ENCODE measurements around the gene ELF2. TPM values are rescaled to one million over a fixed set of nuclear protein-coding genes. Genes with fewer than 3 reads are reported as not detected.

Gene ELF2
- total RNA-seq, 1 experiment from 2014 or later: 26.5 TPM

DNA sequence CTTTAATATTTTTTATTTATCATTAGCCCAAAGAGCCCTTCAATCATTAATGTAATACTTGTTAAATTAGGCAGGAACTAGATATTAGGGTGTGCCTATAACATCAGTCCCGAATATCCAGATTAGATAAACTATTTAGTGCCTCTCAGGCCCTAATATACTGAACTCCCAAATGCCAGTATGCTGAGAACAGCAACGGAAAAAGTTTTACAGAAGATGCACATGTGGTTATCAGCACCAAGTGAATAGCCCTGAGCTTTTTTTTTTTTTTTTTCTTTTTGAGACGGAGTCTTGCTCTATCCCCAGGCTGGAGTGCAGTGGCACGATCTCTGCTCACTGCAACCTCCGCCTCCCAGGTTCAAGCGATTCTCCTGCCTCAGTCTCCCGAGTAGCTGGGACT is 13.0 kb upstream of the ELF2 start:
- DNase-seq (ENCODE audit: unreplicated experiment): no peak
- H3K4me1 Mint-ChIP-seq (ENCODE audit: insufficient read depth, unreplicated experiment): no peaks in the 10 kb centered on the region
- H3K4me3 Mint-ChIP-seq (ENCODE audit: unreplicated experiment): no peak overlapping the region
- H3K27ac Mint-ChIP-seq (ENCODE audit: low read depth, unreplicated experiment): no peak overlapping the region
- ChIA-PET CTCF (interaction anchor here (0.6 to 1.0 kb wide), 2 partner anchors 10 to 50 kb away, joined by 3 to 4 read pairs; no protein-coding TSS in a partner anchor), POLR2A (interaction anchor here (0.7 to 2.1 kb wide), 5 partner anchors 12 to 111 kb away, joined by 3 to 10 read pairs (median 6); partner anchors contain the start of gene NAA15)
- TF ChIP-seq, protein P1, sequence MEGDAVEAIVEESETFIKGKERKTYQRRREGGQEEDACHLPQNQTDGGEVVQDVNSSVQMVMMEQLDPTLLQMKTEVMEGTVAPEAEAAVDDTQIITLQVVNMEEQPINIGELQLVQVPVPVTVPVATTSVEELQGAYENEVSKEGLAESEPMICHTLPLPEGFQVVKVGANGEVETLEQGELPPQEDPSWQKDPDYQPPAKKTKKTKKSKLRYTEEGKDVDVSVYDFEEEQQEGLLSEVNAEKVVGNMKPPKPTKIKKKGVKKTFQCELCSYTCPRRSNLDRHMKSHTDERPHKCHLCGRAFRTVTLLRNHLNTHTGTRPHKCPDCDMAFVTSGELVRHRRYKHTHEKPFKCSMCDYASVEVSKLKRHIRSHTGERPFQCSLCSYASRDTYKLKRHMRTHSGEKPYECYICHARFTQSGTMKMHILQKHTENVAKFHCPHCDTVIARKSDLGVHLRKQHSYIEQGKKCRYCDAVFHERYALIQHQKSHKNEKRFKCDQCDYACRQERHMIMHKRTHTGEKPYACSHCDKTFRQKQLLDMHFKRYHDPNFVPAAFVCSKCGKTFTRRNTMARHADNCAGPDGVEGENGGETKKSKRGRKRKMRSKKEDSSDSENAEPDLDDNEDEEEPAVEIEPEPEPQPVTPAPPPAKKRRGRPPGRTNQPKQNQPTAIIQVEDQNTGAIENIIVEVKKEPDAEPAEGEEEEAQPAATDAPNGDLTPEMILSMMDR (IDR thresholded peaks at IDR 0.05; ENCODE audit: unreplicated experiment): no peak
- H3K36me3 Mint-ChIP-seq (ENCODE audit: insufficient read depth, unreplicated experiment): no peaks in the 10 kb centered on the region
- H3K27me3 Mint-ChIP-seq (ENCODE audit: insufficient read depth, unreplicated experiment): no peaks in the 10 kb centered on the region
- no peaks in the 10 kb centered on the region for H3K9me3 Mint-ChIP-seq (ENCODE audit: unreplicated experiment)
- intact Hi-C loops (cut with micrococcal nuclease): no loop called here
- no TSS peak for BruUV-seq (replicated peaks)

DNA sequence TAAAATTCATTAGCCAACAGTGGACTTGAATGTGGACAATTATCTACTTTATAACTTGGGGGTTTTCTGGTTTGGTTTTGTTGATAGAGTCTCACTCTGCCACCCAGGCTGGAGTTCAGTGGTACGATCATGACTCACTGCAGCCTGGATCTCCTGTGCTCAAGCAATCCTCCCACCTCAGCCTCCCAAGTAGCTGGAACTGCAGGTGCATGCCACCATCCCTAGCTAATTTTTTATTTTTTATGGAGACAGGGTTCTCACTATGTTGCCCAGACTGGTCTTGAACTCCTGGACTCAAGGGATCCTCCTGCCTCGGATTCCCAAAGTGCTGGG is 12.4 kb upstream of the ELF2 start:
- Mint-ChIP-seq H3K9me3 (ENCODE audit: unreplicated experiment) (no peaks in the 10 kb centered on the region), H3K4me3 (ENCODE audit: unreplicated experiment) (no peak overlapping the region), H3K27me3 (ENCODE audit: insufficient read depth, unreplicated experiment) (no peaks in the 10 kb centered on the region), H3K36me3 (ENCODE audit: insufficient read depth, unreplicated experiment) (no peaks in the 10 kb centered on the region), H3K4me1 (ENCODE audit: insufficient read depth, unreplicated experiment) (no peaks in the 10 kb centered on the region), H3K27ac (ENCODE audit: low read depth, unreplicated experiment) (no peak overlapping the region)
- DNase-seq (ENCODE audit: unreplicated experiment): no peak
- POLR2A ChIA-PET: interaction anchor here (1.0 to 2.1 kb wide), 4 partner anchors 14 to 111 kb away, joined by 3 to 7 read pairs (median 4); partner anchors contain the start of gene NAA15
- BruUV-seq (replicated peaks): no TSS peak
- CTCF ChIA-PET: interaction anchor here (0.5 to 1.4 kb wide), 4 partner anchors 9 to 107 kb away, joined by 3 to 5 read pairs (median 3); no protein-coding TSS in a partner anchor
- intact Hi-C loops (cut with micrococcal nuclease): no loop called here
- TF ChIP-seq, protein P1 (IDR thresholded peaks at IDR 0.05; ENCODE audit: unreplicated experiment): no peak

DNA sequence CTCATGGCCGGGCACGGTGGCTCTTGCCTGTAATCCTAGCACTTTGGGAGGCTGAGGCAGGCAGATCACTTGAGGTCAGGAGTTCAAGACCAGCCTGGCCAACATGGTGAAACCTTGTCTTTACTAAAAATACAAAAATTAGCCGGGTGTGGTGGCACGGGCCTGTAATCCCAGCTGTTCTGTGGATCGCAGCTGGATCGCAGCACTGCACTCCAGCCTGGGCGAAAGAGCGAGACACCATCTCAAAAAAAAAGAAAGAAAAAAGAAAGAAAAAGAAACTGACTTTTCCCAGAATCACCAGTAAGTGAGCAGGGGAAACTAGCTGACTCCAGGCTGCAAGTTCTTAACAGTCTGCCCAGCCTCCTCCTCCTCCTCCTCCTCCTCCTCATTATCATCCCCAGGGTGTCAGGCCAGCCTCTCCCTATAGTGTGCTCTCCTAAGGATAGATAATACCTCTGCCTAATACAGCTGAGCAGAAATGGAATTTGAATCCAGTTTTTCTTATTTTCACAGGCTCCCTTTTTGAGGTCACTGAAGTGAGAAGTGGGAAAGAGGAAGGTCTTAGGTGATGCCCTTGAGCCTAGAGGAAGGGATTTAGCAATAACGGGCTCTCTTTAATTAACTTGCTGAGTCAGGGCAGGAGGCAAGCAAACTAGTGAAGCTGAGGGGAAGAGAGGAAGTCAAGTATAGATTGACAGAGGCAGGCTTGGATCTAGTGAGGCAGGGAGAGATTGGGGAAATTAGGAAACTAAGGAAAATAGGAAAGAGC is 11.8 kb upstream of the ELF2 start:
- Mint-ChIP-seq H3K9me3 (ENCODE audit: unreplicated experiment) (no peaks in the 10 kb centered on the region), H3K27ac (ENCODE audit: low read depth, unreplicated experiment) (no peak overlapping the region), H3K4me3 (ENCODE audit: unreplicated experiment) (no peak overlapping the region), H3K4me1 (ENCODE audit: insufficient read depth, unreplicated experiment) (no peaks in the 10 kb centered on the region), H3K27me3 (ENCODE audit: insufficient read depth, unreplicated experiment) (no peaks in the 10 kb centered on the region), H3K36me3 (ENCODE audit: insufficient read depth, unreplicated experiment) (no peaks in the 10 kb centered on the region)
- TF ChIP-seq, protein P1 (IDR thresholded peaks at IDR 0.05; ENCODE audit: unreplicated experiment): no peak
- intact Hi-C loops (cut with micrococcal nuclease): no loop called here
- no TSS peak for BruUV-seq (replicated peaks)
- ChIA-PET POLR2A (interaction anchor here (0.7 to 2.1 kb wide), 5 partner anchors 13 to 218 kb away, joined by 3 to 7 read pairs (median 3); partner anchors contain the start of gene NAA15), CTCF (interaction anchor here (0.5 to 1.4 kb wide), 4 partner anchors 9 to 107 kb away, joined by 3 to 5 read pairs (median 3); no protein-coding TSS in a partner anchor)
- DNase-seq (ENCODE audit: unreplicated experiment): no peak

DNA sequence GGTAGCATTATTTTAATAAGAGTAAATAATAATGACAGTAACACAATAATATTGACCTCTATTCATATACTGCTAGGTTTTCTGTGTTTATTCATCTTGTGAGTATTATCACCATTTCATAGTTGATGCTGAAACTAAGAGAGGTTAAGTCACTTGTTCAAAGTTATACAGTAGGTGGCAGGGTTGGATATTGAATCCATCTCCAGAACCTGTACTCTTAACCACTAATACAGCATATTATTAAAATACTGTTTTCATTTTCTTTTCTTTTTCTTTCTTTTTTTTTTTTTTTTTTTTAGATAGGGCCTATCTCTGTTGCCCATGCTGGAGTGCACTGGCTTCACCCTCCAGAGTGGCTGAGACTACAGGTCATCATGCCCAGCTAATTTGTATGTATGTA is 7.1 kb upstream of the ELF2 start:
- no peaks in the 10 kb centered on the region for H3K4me1 Mint-ChIP-seq (ENCODE audit: insufficient read depth, unreplicated experiment)
- POLR2A ChIA-PET: interaction anchor here (0.6 to 1.1 kb wide), 2 partner anchors 55 to 344 kb away, joined by 3 to 4 read pairs; no protein-coding TSS in a partner anchor
- intact Hi-C loops (cut with micrococcal nuclease): loop anchor here (1.0 kb wide), 2 partner anchors 45 to 111 kb away; no protein-coding TSS in a partner anchor
- BruUV-seq (replicated peaks): no TSS peak
- no peaks in the 10 kb centered on the region for H3K27me3 Mint-ChIP-seq (ENCODE audit: insufficient read depth, unreplicated experiment)
- CTCF ChIA-PET: interaction anchor here (0.6 to 1.5 kb wide), 9 partner anchors 10 to 436 kb away, joined by 3 to 7 read pairs (median 3); no protein-coding TSS in a partner anchor
- no peaks in the 10 kb centered on the region for H3K36me3 Mint-ChIP-seq (ENCODE audit: insufficient read depth, unreplicated experiment)
- TF ChIP-seq, protein P1 (IDR thresholded peaks at IDR 0.05; ENCODE audit: unreplicated experiment): peak; percentile 24
- H3K27ac Mint-ChIP-seq (ENCODE audit: low read depth, unreplicated experiment): no peak overlapping the region
- DNase-seq (ENCODE audit: unreplicated experiment): peak; percentile 54
- H3K4me3 Mint-ChIP-seq (ENCODE audit: unreplicated experiment): no peak overlapping the region
- no peaks in the 10 kb centered on the region for H3K9me3 Mint-ChIP-seq (ENCODE audit: unreplicated experiment)

Measured in MCF 10A (cell line).